Vagina (tissue), 2 donors: ENCODE results near the gene GLYATL2.

Experiments
- CTCF ChIP-seq, 3 experiments: fragments of 450-650 bp in 2 of 3; fragments of 200-600 bp in 1 of 3; sonication (generic) in 1 of 3; IDR thresholded peaks; one replicate each; pipeline ENCODE4 v1.5.1; 2017 to 2019; ENCODE audit warnings: antibody characterized with exemption in 3 of 3, mild to moderate bottlenecking in 2 of 3, moderate library complexity in 2 of 3
- POLR2A ChIP-seq, 2 donors: fragments of 450-650 bp; IDR thresholded peaks; one replicate each; pipeline ENCODE4 v1.6.1; 2017; ENCODE audit warnings: antibody characterized with exemption in 2 of 2, mild to moderate bottlenecking in 2 of 2, moderate library complexity in 2 of 2
- POLR2AphosphoS5 ChIP-seq, 2 donors: sonication (generic); formaldehyde crosslinking; IDR thresholded peaks; one replicate each; pipeline ENCODE4 v1.9.0; 2017; ENCODE audit warnings: antibody characterized with exemption in 2 of 2, mild to moderate bottlenecking in 2 of 2, low read depth in 1 of 2; ENCODE audit not compliant: insufficient read depth in 1 of 2

GRCh38 chr11:58805065-58805464 is 39.4 kb downstream of the GLYATL2 start:
- TF ChIP-seq CTCF (IDR thresholded peaks at IDR 0.05) (no peak), POLR2A (IDR thresholded peaks at IDR 0.05) (no peak), POLR2AphosphoS5 (IDR thresholded peaks at IDR 0.05; ENCODE audit: insufficient read depth in 1 of 2, low read depth in 1 of 2) (no peak)
